DND-41 (cell line): Measurements from ENCODE around the gene PAAF1.

Experiments used
- ATAC-seq: fragments of 200-7000 bp; cut with Tn5 transposase; 3 replicates; pipeline ENCODE4 v1.9.1; 2021; ENCODE audit warnings: low read depth; ENCODE audit not compliant: insufficient read depth
- DNase-seq: peaks from one replicate; pipeline ENCODE4 v3.0.0-alpha.2; 2020
- H2AFZ ChIP-seq: 2 replicates; pipeline ENCODE4 v1.6.0; 2012; ENCODE audit warnings: low read depth, low read length
- H3K27ac ChIP-seq: 2 replicates; pipeline ENCODE4 v1.5.1; 2012; ENCODE audit warnings: low read length, inconsistent platforms
- H3K27me3 ChIP-seq: fragments of 200-600 bp; sonication (generic); 2 replicates; pipeline ENCODE4 v1.6.0; 2012; ENCODE audit warnings: low read length, mild to moderate bottlenecking, inconsistent platforms; ENCODE audit not compliant: insufficient read depth, poor library complexity
- H3K36me3 ChIP-seq: 2 replicates; pipeline ENCODE4 v1.5.1; 2012; ENCODE audit warnings: low read length, inconsistent platforms; ENCODE audit not compliant: insufficient read depth
- H3K4me1 ChIP-seq: 2 replicates; pipeline ENCODE4 v1.5.1; 2012; ENCODE audit warnings: mild to moderate bottlenecking, low read length; ENCODE audit not compliant: insufficient read depth
- H3K4me2 ChIP-seq: 2 replicates; pipeline ENCODE4 v1.6.0; 2012; ENCODE audit warnings: mild to moderate bottlenecking, moderate library complexity, low read length, inconsistent platforms; ENCODE audit not compliant: insufficient read depth
- H3K4me3 ChIP-seq, 2 experiments: fragments of 200-600 bp in 1 of 2; shearing (Covaris generic) in 1 of 2; 2 replicates each; pipeline ENCODE4 v1.5.1; 2012 to 2016; ENCODE audit warnings: inconsistent platforms in 2 of 2, low read length in 2 of 2, mild to moderate bottlenecking in 2 of 2, low read depth in 1 of 2, moderate library complexity in 1 of 2
- H3K79me2 ChIP-seq: 2 replicates; pipeline ENCODE4 v1.6.0; 2012; ENCODE audit warnings: low read length, inconsistent platforms; ENCODE audit not compliant: insufficient read depth
- H3K9ac ChIP-seq: 2 replicates; pipeline ENCODE4 v1.6.0; 2012; ENCODE audit warnings: low read depth, mild to moderate bottlenecking, inconsistent platforms, low read length, moderate library complexity
- H3K9me3 ChIP-seq: 2 replicates; pipeline ENCODE4 v1.5.1; 2012; ENCODE audit warnings: low read length, moderate library complexity, mild to moderate bottlenecking, inconsistent platforms; ENCODE audit not compliant: insufficient read depth, severe bottlenecking
- H4K20me1 ChIP-seq: 2 replicates; pipeline ENCODE4 v1.6.0; 2012; ENCODE audit warnings: low read length; ENCODE audit not compliant: insufficient read depth
- EZH2 ChIP-seq: IDR thresholded peaks from 3 replicates; pipeline ENCODE4 v1.6.1; 2012; ENCODE audit warnings: borderline replicate concordance, low read depth, mild to moderate bottlenecking, moderate library complexity, low read length, inconsistent platforms; ENCODE audit not compliant: severe bottlenecking
- TF ChIP-seq, protein P1 (sequence below): IDR thresholded peaks from 2 replicates; pipeline ENCODE4 v1.5.1; 2012; ENCODE audit warnings: borderline replicate concordance, low read length, moderate library complexity, mild to moderate bottlenecking; ENCODE audit not compliant: poor library complexity, severe bottlenecking; ENCODE audit errors: extremely low read depth

PAAF1 gene

GRCh38 chr11:73859671-73860070, 17.1 kb upstream of the PAAF1 start:
- no peak overlapping the region for H3K4me2 ChIP-seq
- H3K27me3 ChIP-seq = no peaks in the 10 kb centered on the region
- no peak for ATAC-seq
- peaks cover 33% of the 10 kb centered on the region for H3K36me3 ChIP-seq
- no peaks in the 10 kb centered on the region for H3K9me3 ChIP-seq
- no peaks in the 10 kb centered on the region for H3K79me2 ChIP-seq
- H3K9ac ChIP-seq = no peak overlapping the region
- no peak for TF ChIP-seq EZH2
- TF ChIP-seq, protein P1, sequence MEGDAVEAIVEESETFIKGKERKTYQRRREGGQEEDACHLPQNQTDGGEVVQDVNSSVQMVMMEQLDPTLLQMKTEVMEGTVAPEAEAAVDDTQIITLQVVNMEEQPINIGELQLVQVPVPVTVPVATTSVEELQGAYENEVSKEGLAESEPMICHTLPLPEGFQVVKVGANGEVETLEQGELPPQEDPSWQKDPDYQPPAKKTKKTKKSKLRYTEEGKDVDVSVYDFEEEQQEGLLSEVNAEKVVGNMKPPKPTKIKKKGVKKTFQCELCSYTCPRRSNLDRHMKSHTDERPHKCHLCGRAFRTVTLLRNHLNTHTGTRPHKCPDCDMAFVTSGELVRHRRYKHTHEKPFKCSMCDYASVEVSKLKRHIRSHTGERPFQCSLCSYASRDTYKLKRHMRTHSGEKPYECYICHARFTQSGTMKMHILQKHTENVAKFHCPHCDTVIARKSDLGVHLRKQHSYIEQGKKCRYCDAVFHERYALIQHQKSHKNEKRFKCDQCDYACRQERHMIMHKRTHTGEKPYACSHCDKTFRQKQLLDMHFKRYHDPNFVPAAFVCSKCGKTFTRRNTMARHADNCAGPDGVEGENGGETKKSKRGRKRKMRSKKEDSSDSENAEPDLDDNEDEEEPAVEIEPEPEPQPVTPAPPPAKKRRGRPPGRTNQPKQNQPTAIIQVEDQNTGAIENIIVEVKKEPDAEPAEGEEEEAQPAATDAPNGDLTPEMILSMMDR = no peak
- H3K27ac ChIP-seq = no peak overlapping the region
- H2AFZ ChIP-seq = no peak overlapping the region
- DNase-seq = no peak
- no peak overlapping the region for H3K4me3 ChIP-seq
- no peaks in the 10 kb centered on the region for H4K20me1 ChIP-seq
- no peaks in the 10 kb centered on the region for H3K4me1 ChIP-seq

- H3K9me3 ChIP-seq = no peaks in the 10 kb centered on the region
- no peaks in the 10 kb centered on the region for H4K20me1 ChIP-seq
- DNase-seq (no peak), ATAC-seq (no peak)
- no peak overlapping the region for H3K9ac ChIP-seq
- no peaks in the 10 kb centered on the region for H3K27me3 ChIP-seq
- no peak overlapping the region for H3K4me3 ChIP-seq
- H2AFZ ChIP-seq = no peak overlapping the region
- no peak overlapping the region for H3K4me2 ChIP-seq
- no peak overlapping the region for H3K27ac ChIP-seq
- no peak for TF ChIP-seq EZH2
- TF ChIP-seq, protein P1 = no peak
- no peaks in the 10 kb centered on the region for H3K4me1 ChIP-seq
- peaks cover 36% of the 10 kb centered on the region for H3K36me3 ChIP-seq
- H3K79me2 ChIP-seq = no peaks in the 10 kb centered on the region
Measured at GRCh38 chr11:73860202-73860601, 16.6 kb upstream of the PAAF1 start.

GRCh38 chr11:73862986-73863385, 13.8 kb upstream of the PAAF1 start:
- Histone ChIP-seq H3K27me3 (no peaks in the 10 kb centered on the region), H3K4me1 (no peaks in the 10 kb centered on the region), H3K9me3 (no peaks in the 10 kb centered on the region), H3K27ac (no peak overlapping the region), H3K4me2 (no peak overlapping the region), H3K4me3 (no peak overlapping the region), H3K79me2 (no peaks in the 10 kb centered on the region), H4K20me1 (no peaks in the 10 kb centered on the region), H2AFZ (no peak overlapping the region), H3K9ac (no peak overlapping the region), H3K36me3 (peaks cover 37% of the 10 kb centered on the region)
- DNase-seq = no peak
- TF ChIP-seq, protein P1 = no peak
- no peak for TF ChIP-seq EZH2
- ATAC-seq = no peak

DNA sequence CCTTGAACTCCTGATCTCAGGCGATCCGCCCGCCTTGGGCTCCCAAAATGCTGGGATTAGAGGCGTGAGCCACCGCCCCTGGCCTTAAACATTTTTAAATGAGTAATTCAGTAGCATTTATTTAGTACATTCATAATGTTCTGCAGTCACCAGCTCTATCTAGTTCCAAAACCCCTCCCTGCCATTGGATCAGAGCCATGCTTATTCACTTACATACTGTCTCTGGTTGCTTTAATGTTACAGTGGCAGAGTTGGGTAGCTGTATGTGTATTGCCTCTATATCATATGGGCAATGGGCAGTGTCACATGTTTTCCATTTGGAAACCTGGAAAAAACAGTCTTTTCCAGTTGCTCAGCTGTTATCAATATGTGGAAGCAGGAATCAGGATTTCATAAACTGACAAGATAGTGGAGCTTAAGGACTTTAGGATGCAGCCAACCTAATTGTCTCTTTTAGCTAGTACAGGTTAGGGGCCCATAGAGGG, 10.7 kb upstream of the PAAF1 start:
- TF ChIP-seq, protein P1 = no peak
- TF ChIP-seq EZH2 = no peak
- Histone ChIP-seq H3K4me2 (no peak overlapping the region), H3K9me3 (no peaks in the 10 kb centered on the region), H2AFZ (no peak overlapping the region), H3K27me3 (no peaks in the 10 kb centered on the region), H3K27ac (no peak overlapping the region), H3K36me3 (peaks cover 38% of the 10 kb centered on the region), H3K79me2 (no peaks in the 10 kb centered on the region), H3K4me3 (no peak overlapping the region), H3K9ac (no peak overlapping the region), H3K4me1 (no peaks in the 10 kb centered on the region), H4K20me1 (no peaks in the 10 kb centered on the region)
- DNase-seq = no peak
- no peak for ATAC-seq
